GM12873 (cell line): ENCODE results near the gene DUSP11.
"Not testable (repeated sequence)": the region's sequence is repeated elsewhere in the genome, so short reads cannot be mapped to it uniquely, and the experiment has no call there.

Experiments used
- CTCF ChIP-seq: IDR thresholded peaks from 2 replicates; pipeline ENCODE4 v1.5.1; 2012; ENCODE audit warnings: low read depth, mild to moderate bottlenecking, moderate library complexity, low read length, control low read depth; ENCODE audit not compliant: insufficient read depth; ENCODE audit errors: missing control alignments

The DUSP11 gene

GRCh38 chr2:73811878-73812277, 32.0 kb upstream of the DUSP11 start:
- no peak for TF ChIP-seq CTCF

DNA sequence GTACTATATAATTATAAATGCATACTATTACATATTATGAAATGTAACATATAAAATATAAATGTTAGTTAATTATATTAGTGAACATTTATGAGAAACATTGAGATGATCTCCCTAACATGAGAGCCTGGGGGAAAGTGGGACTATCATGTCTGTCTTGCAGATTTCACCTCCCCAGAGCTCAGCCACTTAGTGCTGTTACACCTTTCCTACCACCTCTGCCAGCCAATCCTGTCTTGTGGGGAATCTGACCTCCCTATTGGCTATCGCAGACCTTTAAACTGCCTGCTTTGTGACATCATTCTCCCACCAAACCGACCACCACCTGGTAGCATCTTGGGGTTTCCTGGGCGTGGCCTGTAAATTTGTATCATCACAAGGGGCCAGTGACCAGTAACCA, 4.0 kb upstream of the DUSP11 start, which contains the start of gene C2orf78:
Gene C2orf78, plus strand, starts transcription at position 301 of the 400 bp plus-strand sequence. CDS start 127 bp downstream, outside the sequence.
- not testable (repeated sequence) for TF ChIP-seq CTCF

DNA sequence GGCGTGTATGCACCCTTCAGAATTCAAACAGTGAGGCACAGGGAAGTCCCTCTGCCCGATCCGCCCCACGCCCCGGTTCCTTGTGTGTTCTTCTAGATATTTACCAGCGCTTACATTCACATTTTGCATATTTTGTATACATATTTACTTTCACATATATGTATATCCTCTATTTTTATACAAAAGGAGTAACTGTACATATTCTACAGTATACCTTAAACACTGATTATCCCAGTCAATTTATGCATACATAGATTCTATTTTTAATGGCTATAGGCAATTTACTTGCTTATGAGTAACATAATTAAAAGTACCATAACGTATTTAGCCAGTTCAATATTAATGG, 307 bp upstream of the DUSP11 start:
- no peak for TF ChIP-seq CTCF

DNA sequence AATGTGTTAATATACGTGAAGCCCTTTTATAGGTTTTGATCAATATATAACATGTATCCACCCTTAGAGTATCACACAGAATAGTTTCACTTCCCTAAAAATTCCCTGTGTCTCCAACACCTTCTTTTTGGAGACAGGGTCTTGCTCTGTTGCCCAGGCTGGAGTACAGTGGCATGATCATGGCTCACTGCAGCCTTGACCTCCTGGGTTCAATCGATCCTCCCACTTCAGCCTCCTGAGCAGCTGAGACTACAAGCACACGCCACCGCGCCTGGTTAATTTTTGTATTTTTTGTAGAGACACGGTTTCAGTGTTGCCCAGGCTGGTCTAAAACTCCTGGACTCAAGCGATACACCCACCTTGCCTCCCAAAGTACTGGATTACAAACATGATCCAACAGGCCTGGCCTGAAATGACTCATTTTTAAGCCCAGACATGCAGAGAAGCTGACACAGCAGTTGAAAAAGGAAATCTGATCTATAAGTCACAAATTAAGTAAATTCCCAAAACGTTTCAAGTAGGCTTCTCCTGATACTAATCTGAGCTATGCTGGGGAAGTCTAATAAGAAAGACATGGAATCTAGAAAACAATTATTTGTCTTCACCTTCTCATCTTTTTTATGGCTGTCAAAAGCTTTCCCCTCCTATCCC, 2.9 kb downstream of the DUSP11 start:
- no peak for TF ChIP-seq CTCF

DNA sequence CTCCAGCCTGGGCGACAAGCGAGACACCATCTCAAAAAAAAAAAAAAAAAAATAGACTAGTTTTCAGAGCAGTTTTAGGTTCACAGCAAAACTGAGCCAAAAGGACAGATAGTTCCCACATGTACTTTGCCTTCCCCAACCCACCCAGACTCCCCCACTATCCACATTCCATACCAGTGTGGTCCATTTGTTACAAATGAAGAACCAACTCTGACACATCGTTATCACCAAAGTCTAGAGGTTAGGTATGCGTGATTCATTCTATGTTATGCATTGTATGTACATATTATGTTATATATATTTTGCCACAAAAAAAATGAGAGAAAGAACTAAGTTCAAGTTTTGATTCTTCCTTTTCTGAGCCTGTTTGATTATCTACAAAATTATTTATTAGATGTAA, 3.5 kb downstream of the DUSP11 start:
- no peak for TF ChIP-seq CTCF

GRCh38 chr2:73772819-73773218, 7.1 kb downstream of the DUSP11 start:
- TF ChIP-seq CTCF: no peak

- no peak for TF ChIP-seq CTCF
Observed at GRCh38 chr2:73770725-73771124, 9.2 kb downstream of the DUSP11 start.
